Measurements from ENCODE around the gene TASP1. TPM values are rescaled to one million over a fixed set of nuclear protein-coding genes. Genes with fewer than 3 reads are reported as not detected.

The TASP1 gene
- total RNA-seq, 1 experiment from 2014 or later = 9.5 TPM

- H2AFZ ChIP-seq (ENCODE audit: low read length) = no peak overlapping the region
- Mint-ChIP-seq H3K36me3 (ENCODE audit: insufficient read depth in 1 of 3, low read depth in 3 of 3) (0 out of 7 replicates have a peak, but pooled peaks cover 0 to 2% (median 1%) of the 10 kb centered on the region in 3 experiments), H3K4me3 (no peak overlapping the region), H3K4me1 (peaks cover 0 to 5% of the 10 kb centered on the region in 2 experiments; a peak in 1 of 4 replicates), H3K9me3 (peaks cover 0 to 4% of the 10 kb centered on the region in 2 experiments; a peak in 1 of 5 replicates), H3K27me3 (ENCODE audit: low read depth) (peaks cover 2% of the 10 kb centered on the region), H3K27ac (no peak overlapping the region)
- H3K4me2 ChIP-seq (ENCODE audit: insufficient read depth, insufficient read length, low read length) = no peak overlapping the region
- H3T11ph ChIP-seq (ENCODE audit: low read length) = no peak overlapping the region
- H3K14ac ChIP-seq (ENCODE audit: insufficient read depth, low read length) = no peak overlapping the region
- WGBS (ENCODE audit: extremely low coverage, insufficient read length, low lambda C conversion rate) = no CpG with 5 or more reads among the region's 1 CpG
- H2BK12ac ChIP-seq (ENCODE audit: insufficient read length, low read depth, low read length) = no peak overlapping the region
- no peak overlapping the region for H4K8ac ChIP-seq (replicated peaks; ENCODE audit: insufficient read length, low read depth, low read length)
- no peak overlapping the region for H2AK5ac ChIP-seq (ENCODE audit: insufficient read length, low read length)
- no peaks in the 10 kb centered on the region for H3K27me3 ChIP-seq (ENCODE audit: insufficient read depth, low read length)
- no peak for DNase-seq
- H2BK120ac ChIP-seq (ENCODE audit: low read depth, low read length, poor library complexity, severe bottlenecking) = no peak overlapping the region
- H3K27ac ChIP-seq (ENCODE audit: insufficient read length, low read depth, low read length) = no peak overlapping the region
- H3K23ac ChIP-seq (ENCODE audit: insufficient read length, low read depth, low read length) = no peak overlapping the region
- TF ChIP-seq, protein P1, sequence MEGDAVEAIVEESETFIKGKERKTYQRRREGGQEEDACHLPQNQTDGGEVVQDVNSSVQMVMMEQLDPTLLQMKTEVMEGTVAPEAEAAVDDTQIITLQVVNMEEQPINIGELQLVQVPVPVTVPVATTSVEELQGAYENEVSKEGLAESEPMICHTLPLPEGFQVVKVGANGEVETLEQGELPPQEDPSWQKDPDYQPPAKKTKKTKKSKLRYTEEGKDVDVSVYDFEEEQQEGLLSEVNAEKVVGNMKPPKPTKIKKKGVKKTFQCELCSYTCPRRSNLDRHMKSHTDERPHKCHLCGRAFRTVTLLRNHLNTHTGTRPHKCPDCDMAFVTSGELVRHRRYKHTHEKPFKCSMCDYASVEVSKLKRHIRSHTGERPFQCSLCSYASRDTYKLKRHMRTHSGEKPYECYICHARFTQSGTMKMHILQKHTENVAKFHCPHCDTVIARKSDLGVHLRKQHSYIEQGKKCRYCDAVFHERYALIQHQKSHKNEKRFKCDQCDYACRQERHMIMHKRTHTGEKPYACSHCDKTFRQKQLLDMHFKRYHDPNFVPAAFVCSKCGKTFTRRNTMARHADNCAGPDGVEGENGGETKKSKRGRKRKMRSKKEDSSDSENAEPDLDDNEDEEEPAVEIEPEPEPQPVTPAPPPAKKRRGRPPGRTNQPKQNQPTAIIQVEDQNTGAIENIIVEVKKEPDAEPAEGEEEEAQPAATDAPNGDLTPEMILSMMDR (conservative IDR thresholded peaks at IDR 0.05) = no peak
- H4K5ac ChIP-seq (ENCODE audit: insufficient read length, low read depth, low read length) = no peak overlapping the region
- no peak overlapping the region for H3K4ac ChIP-seq (ENCODE audit: low read depth, low read length)
- no peaks in the 10 kb centered on the region for H3K79me1 ChIP-seq (ENCODE audit: insufficient read depth, low read depth, low read length, poor library complexity, severe bottlenecking)
- H3K23me2 ChIP-seq (ENCODE audit: insufficient read length, low read depth, low read length, poor library complexity, severe bottlenecking) = no peaks in the 10 kb centered on the region
- no peak overlapping the region for H4K91ac ChIP-seq (ENCODE audit: insufficient read length, low read depth, low read length)
- no peaks in the 10 kb centered on the region for H4K20me1 ChIP-seq (ENCODE audit: control insufficient read depth, insufficient read depth, insufficient read length)
- H2BK15ac ChIP-seq (ENCODE audit: low read depth, low read length) = no peak overlapping the region
- H2BK5ac ChIP-seq (ENCODE audit: insufficient read length, low read length) = no peak overlapping the region
- no peaks in the 10 kb centered on the region for H3K9me3 ChIP-seq (ENCODE audit: control insufficient read depth, low read depth, low read length)
- H3K56ac ChIP-seq (ENCODE audit: insufficient read length, low read depth, low read length) = no peak overlapping the region
- H3K4me1 ChIP-seq (ENCODE audit: insufficient read depth, low read length) = no peaks in the 10 kb centered on the region
- H3K79me2 ChIP-seq (ENCODE audit: insufficient read depth, low read length) = no peaks in the 10 kb centered on the region
- H3K18ac ChIP-seq (ENCODE audit: insufficient read length, low read depth, low read length) = no peak overlapping the region
- no peak overlapping the region for H3K9ac ChIP-seq (ENCODE audit: extremely low read depth, insufficient read length, low read length)
- no peak overlapping the region for H2BK20ac ChIP-seq (ENCODE audit: low read depth, low read length, poor library complexity, severe bottlenecking)
These were observed 45.1 kb upstream of the TASP1 start for GRCh38 chr20:13683833-13684232.

Data from H9 (cell line).